HL-60 (cell line): Measurements from ENCODE around the gene MRPL46.
"Not testable (repeated sequence)": the region's sequence is repeated elsewhere in the genome, so short reads cannot be mapped to it uniquely, and the experiment has no call there.

Experiments
- DNase-seq, 2 experiments: peaks; one replicate each; pipeline ENCODE4 v3.0.0-alpha.2; 2010 to 2020; ENCODE audit warnings: low read depth in 1 of 2, low spot score in 1 of 2
- H3K27ac ChIP-seq: fragments of 250-450 bp; sonication (Bioruptor Pico); replicated peaks from 2 replicates; pipeline ENCODE4 v1.5.1; 2020; ENCODE audit warnings: mild to moderate bottlenecking, moderate library complexity
- H3K27me3 ChIP-seq: fragments of 250-450 bp; sonication (Bioruptor Pico); 2 replicates; pipeline ENCODE4 v1.5.1; 2021; ENCODE audit warnings: mild to moderate bottlenecking, moderate library complexity; ENCODE audit not compliant: insufficient read depth, poor library complexity, severe bottlenecking
- H3K4me3 ChIP-seq: replicated peaks from 2 replicates; pipeline ENCODE4 v1.5.1; 2011; ENCODE audit warnings: mild to moderate bottlenecking, control low read depth, low read length; ENCODE audit not compliant: insufficient read depth
- CTCF ChIP-seq: IDR thresholded peaks from one replicate; pipeline ENCODE4 v1.5.1; 2011; ENCODE audit warnings: low read length, control low read depth, inconsistent platforms; ENCODE audit not compliant: insufficient read depth
- GABPA ChIP-seq: IDR thresholded peaks from 2 replicates; pipeline ENCODE4 v1.6.1; 2012; ENCODE audit warnings: low read depth
- POLR2AphosphoS5 ChIP-seq: IDR thresholded peaks from 2 replicates; pipeline ENCODE4 v1.6.1; 2012; ENCODE audit warnings: low read depth
- REST ChIP-seq: IDR thresholded peaks from 2 replicates; pipeline ENCODE4 v1.6.1; 2012; ENCODE audit warnings: low read depth; ENCODE audit not compliant: insufficient replicate concordance
- SPI1 ChIP-seq: IDR thresholded peaks from 2 replicates; pipeline ENCODE4 v1.6.1; 2012; ENCODE audit warnings: low read depth, mild to moderate bottlenecking, borderline replicate concordance

The MRPL46 gene

GRCh38 chr15:88476635-88477060 is 9.5 kb upstream of the MRPL46 start:
- TF ChIP-seq REST (no peak), SPI1 (no peak), CTCF (no peak), POLR2AphosphoS5 (no peak), GABPA (no peak)
- Histone ChIP-seq H3K4me3 (no peak overlapping the region), H3K27ac (no peak overlapping the region), H3K27me3 (no peaks in the 10 kb centered on the region)
- DNase-seq, result peak in 1 of 2 experiments; percentile 44

GRCh38 chr15:88473661-88474293 is 6.6 kb upstream of the MRPL46 start:
- not testable (repeated sequence) for H3K4me3 ChIP-seq

GRCh38 chr15:88472225-88472624 is 5.0 kb upstream of the MRPL46 start:
- Histone ChIP-seq H3K4me3 (no peak overlapping the region), H3K27me3 (no peaks in the 10 kb centered on the region), H3K27ac (no peak overlapping the region)
- TF ChIP-seq SPI1 (no peak), GABPA (no peak), POLR2AphosphoS5 (no peak), REST (no peak), CTCF (no peak)
- DNase-seq, result no peak

More at GRCh38 chr15:88473661-88474293, 6.6 kb upstream of the MRPL46 start:
- H3K27ac ChIP-seq, H3K27me3 ChIP-seq, DNase-seq: not testable (repeated sequence)

- Histone ChIP-seq H3K27me3 (no peaks in the 10 kb centered on the region), H3K4me3 (no peak overlapping the region), H3K27ac (no peak overlapping the region)
- no peak for DNase-seq
- TF ChIP-seq CTCF, result no peak
- TF ChIP-seq REST, result no peak
Measured at GRCh38 chr15:88470625-88471372, 3.6 kb upstream of the MRPL46 start.
